SK-N-SH (cell line): Measurements from ENCODE around the gene BUB3. TPM values are rescaled to one million over a fixed set of nuclear protein-coding genes. Genes with fewer than 3 reads are reported as not detected.

Source experiments
- CTCF ChIA-PET: fragments of 300-600, 350-600 bp; formaldehyde crosslinking; extraction: SDS; loops from one replicate; lab custom pipeline; 2021; lab: Yijun Ruan, JAX
- POLR2A ChIA-PET: fragments of 350-600 bp; sonication (Branson Sonifier 250); formaldehyde crosslinking; extraction: SDS; loops from one replicate; lab custom pipeline; 2020; ENCODE audit warnings: antibody characterized with exemption, inconsistent platforms; lab: Yijun Ruan, JAX
- DNase-seq: peaks from one replicate; pipeline ENCODE4 v3.0.0; 2012
- H2AFZ ChIP-seq: fragments of 200-600 bp; sonication (generic); 2 replicates; pipeline ENCODE4 v1.8.1; 2016; ENCODE audit warnings: antibody characterized with exemption, mild to moderate bottlenecking, low read depth
- H3F3A ChIP-seq: fragments of 200-600 bp; sonication (generic); replicated peaks from 2 replicates; pipeline ENCODE3; 2016; ENCODE audit warnings: antibody characterized with exemption, mild to moderate bottlenecking; ENCODE audit not compliant: insufficient read depth
- H3K27ac ChIP-seq, 2 experiments: fragments of 200-500 bp in 1 of 2; fragments of 200-600 bp in 1 of 2; sonication (Bioruptor generic) in 1 of 2; sonication (generic), shearing (Covaris generic) in 1 of 2; 2 replicates each; pipeline versions ENCODE4 v1.5.1 to v1.6.1; 2014 to 2016; ENCODE audit warnings: low read depth in 2 of 2, inconsistent platforms in 1 of 2, low read length in 1 of 2, mild to moderate bottlenecking in 1 of 2, mixed read lengths in 1 of 2
- H3K27me3 ChIP-seq: fragments of 200-600 bp; sonication (generic), shearing (Covaris generic); 2 replicates; pipeline ENCODE4 v1.6.1; 2016; ENCODE audit warnings: mixed run types; ENCODE audit not compliant: insufficient read depth
- H3K36me3 ChIP-seq, 2 experiments: fragments of 200-500 bp in 1 of 2; fragments of 200-600 bp in 1 of 2; sonication (Bioruptor generic) in 1 of 2; sonication (generic) in 1 of 2; replicated peaks in 1 of 2; 2 replicates each; pipeline versions ENCODE3 to v1.5.1; 2014 to 2016; ENCODE audit warnings: low read length in 1 of 2, mild to moderate bottlenecking in 1 of 2; ENCODE audit not compliant: insufficient read depth in 2 of 2, control insufficient read depth in 1 of 2
- H3K4me1 ChIP-seq, 2 experiments: fragments of 200-500 bp in 1 of 2; fragments of 200-600 bp in 1 of 2; sonication (Bioruptor generic) in 1 of 2; sonication (generic), shearing (Covaris generic) in 1 of 2; 2 replicates each; pipeline versions ENCODE4 v1.5.1 to v1.6.1; 2014 to 2016; ENCODE audit warnings: low read depth in 1 of 2, low read length in 1 of 2, mixed run types in 1 of 2; ENCODE audit not compliant: insufficient read depth in 2 of 2, control insufficient read depth in 1 of 2
- H3K4me2 ChIP-seq: fragments of 200-600 bp; sonication (generic), shearing (Covaris generic); 2 replicates; pipeline ENCODE4 v1.6.1; 2017; ENCODE audit warnings: mixed run types
- H3K4me3 ChIP-seq, 2 experiments: fragments of 200-500 bp in 1 of 2; fragments of 200-600 bp in 1 of 2; sonication (Bioruptor generic) in 1 of 2; sonication (generic), shearing (Covaris generic) in 1 of 2; 2 replicates each; pipeline versions ENCODE4 v1.5.1 to v1.8.1; 2014 to 2016; ENCODE audit warnings: low read depth in 2 of 2, inconsistent platforms in 1 of 2, low read length in 1 of 2, mild to moderate bottlenecking in 1 of 2, mixed read lengths in 1 of 2, moderate library complexity in 1 of 2
- H3K79me2 ChIP-seq: fragments of 200-600 bp; sonication (generic); 2 replicates; pipeline ENCODE4 v1.8.1; 2017; ENCODE audit warnings: mild to moderate bottlenecking; ENCODE audit not compliant: insufficient read depth
- H3K9ac ChIP-seq: fragments of 200-600 bp; sonication (generic); 2 replicates; pipeline ENCODE4 v1.6.1; 2017; ENCODE audit warnings: mixed run types
- H3K9me2 ChIP-seq: fragments of 200-600 bp; sonication (generic); 2 replicates; pipeline ENCODE4 v1.6.1; 2017; ENCODE audit warnings: mixed run types
- H3K9me3 ChIP-seq: fragments of 200-600 bp; sonication (generic); 2 replicates; pipeline ENCODE4 v1.6.1; 2017; ENCODE audit warnings: mixed run types, mild to moderate bottlenecking, moderate library complexity
- H4K20me1 ChIP-seq: fragments of 200-600 bp; sonication (generic); 2 replicates; pipeline ENCODE4 v1.6.1; 2017; ENCODE audit warnings: mild to moderate bottlenecking, mixed run types; ENCODE audit not compliant: insufficient read depth
- CHD2 ChIP-seq: fragments of 150-350 bp; IDR thresholded peaks from 2 replicates; pipeline ENCODE4 v1.6.1; 2018; ENCODE audit warnings: low read length; ENCODE audit not compliant: partially characterized antibody
- FOXJ3 ChIP-seq: sonication (generic); formaldehyde crosslinking; IDR thresholded peaks from 2 replicates; pipeline ENCODE4 v1.5.1; 2020; ENCODE audit warnings: mild to moderate bottlenecking, missing genetic modification reagents
- GATA2 ChIP-seq: sonication (generic); formaldehyde crosslinking; IDR thresholded peaks from 2 replicates; pipeline ENCODE4 v1.5.0; 2020; ENCODE audit warnings: mild to moderate bottlenecking, missing genetic modification reagents
- NFIC ChIP-seq: IDR thresholded peaks from 2 replicates; pipeline ENCODE4 v1.4.0; 2012; ENCODE audit warnings: borderline replicate concordance
- NRF1 ChIP-seq: IDR thresholded peaks from 2 replicates; pipeline ENCODE4 v1.6.1; 2012; ENCODE audit warnings: low read depth, mild to moderate bottlenecking, low read length
- RCOR1 ChIP-seq: fragments of 150-350 bp; IDR thresholded peaks from 2 replicates; pipeline ENCODE4 v1.6.1; 2017; ENCODE audit warnings: antibody characterized with exemption, low read length
- SIN3A ChIP-seq: IDR thresholded peaks from 2 replicates; pipeline ENCODE4 v1.6.1; 2012; ENCODE audit warnings: low read depth, mild to moderate bottlenecking, low read length, moderate library complexity, borderline replicate concordance
- TAF1 ChIP-seq: IDR thresholded peaks from 2 replicates; pipeline ENCODE4 v1.6.1; 2012; ENCODE audit warnings: low read depth, mild to moderate bottlenecking, low read length, moderate library complexity, borderline replicate concordance
- WGBS: methylation state at CpG from one replicate; pipeline ENCODE4 v1.1.6; 2017; ENCODE audit warnings: low lambda C conversion rate; 5-methylcytosine and 5-hydroxymethylcytosine counted together
- polyA plus RNA-seq, 3 experiments: library from polyadenylated mRNA; depleted of rRNA; stranded (reverse); fragments of >200 nt; gene quantifications; 2 replicates each; pipeline ENCODE4 v1.2.3, GENCODE V29; 2012
- TF ChIP-seq, protein P1 (sequence below): IDR thresholded peaks from 2 replicates; pipeline ENCODE4 v1.6.1; 2012; ENCODE audit warnings: mild to moderate bottlenecking, low read depth, low read length, moderate library complexity
- TF ChIP-seq, protein P2 (sequence below): IDR thresholded peaks from 2 replicates; pipeline ENCODE4 v1.4.0; 2012; ENCODE audit warnings: low read depth
- TF ChIP-seq, protein P3 (sequence below): fragments of 150-350 bp; IDR thresholded peaks from 2 replicates; pipeline ENCODE4 v1.6.1; 2016; ENCODE audit warnings: mild to moderate bottlenecking, low read depth, low read length
- TF ChIP-seq, protein P4 (sequence below): IDR thresholded peaks from 2 replicates; pipeline ENCODE4 v1.4.0; 2012; ENCODE audit warnings: low read depth, borderline replicate concordance

The BUB3 gene
- polyA plus RNA-seq, 1 of the 3 experiments (the other 2 are of a cell fraction) = 202 TPM

DNA sequence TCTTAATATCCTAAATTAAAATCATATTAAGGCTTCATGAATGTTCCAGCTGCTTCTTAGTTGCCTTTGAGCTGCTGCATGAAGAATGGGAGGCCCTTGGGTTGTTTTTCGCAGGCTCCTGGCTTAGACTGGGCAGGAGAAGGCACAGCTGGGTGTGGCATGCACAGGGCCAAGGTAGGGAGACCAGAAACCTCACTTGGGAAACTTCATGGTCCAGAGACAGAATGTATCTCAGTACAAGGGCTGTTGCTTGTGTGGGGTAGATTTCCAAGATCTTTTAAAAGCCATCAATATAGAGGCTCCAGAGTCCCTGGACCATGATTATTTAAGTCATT is 49.9 kb downstream of the BUB3 start (continued):
- no peak for TF ChIP-seq FOXJ3 (CRISPR knock-in tag)
- TF ChIP-seq, protein P1, sequence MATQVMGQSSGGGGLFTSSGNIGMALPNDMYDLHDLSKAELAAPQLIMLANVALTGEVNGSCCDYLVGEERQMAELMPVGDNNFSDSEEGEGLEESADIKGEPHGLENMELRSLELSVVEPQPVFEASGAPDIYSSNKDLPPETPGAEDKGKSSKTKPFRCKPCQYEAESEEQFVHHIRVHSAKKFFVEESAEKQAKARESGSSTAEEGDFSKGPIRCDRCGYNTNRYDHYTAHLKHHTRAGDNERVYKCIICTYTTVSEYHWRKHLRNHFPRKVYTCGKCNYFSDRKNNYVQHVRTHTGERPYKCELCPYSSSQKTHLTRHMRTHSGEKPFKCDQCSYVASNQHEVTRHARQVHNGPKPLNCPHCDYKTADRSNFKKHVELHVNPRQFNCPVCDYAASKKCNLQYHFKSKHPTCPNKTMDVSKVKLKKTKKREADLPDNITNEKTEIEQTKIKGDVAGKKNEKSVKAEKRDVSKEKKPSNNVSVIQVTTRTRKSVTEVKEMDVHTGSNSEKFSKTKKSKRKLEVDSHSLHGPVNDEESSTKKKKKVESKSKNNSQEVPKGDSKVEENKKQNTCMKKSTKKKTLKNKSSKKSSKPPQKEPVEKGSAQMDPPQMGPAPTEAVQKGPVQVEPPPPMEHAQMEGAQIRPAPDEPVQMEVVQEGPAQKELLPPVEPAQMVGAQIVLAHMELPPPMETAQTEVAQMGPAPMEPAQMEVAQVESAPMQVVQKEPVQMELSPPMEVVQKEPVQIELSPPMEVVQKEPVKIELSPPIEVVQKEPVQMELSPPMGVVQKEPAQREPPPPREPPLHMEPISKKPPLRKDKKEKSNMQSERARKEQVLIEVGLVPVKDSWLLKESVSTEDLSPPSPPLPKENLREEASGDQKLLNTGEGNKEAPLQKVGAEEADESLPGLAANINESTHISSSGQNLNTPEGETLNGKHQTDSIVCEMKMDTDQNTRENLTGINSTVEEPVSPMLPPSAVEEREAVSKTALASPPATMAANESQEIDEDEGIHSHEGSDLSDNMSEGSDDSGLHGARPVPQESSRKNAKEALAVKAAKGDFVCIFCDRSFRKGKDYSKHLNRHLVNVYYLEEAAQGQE = no peak
- no peak for TF ChIP-seq SIN3A
- TF ChIP-seq CHD2 = no peak
- TF ChIP-seq, protein P2, sequence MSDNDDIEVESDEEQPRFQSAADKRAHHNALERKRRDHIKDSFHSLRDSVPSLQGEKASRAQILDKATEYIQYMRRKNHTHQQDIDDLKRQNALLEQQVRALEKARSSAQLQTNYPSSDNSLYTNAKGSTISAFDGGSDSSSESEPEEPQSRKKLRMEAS = no peak

GRCh38 chr10:123205041-123205440 is 50.8 kb downstream of the BUB3 start:
- no peak overlapping the region for H3K4me2 ChIP-seq
- H3K27ac ChIP-seq = no peak overlapping the region
- no peaks in the 10 kb centered on the region for H3K27me3 ChIP-seq
- H3K4me3 ChIP-seq = no peak overlapping the region
- CTCF ChIA-PET = no interaction called here
- no peaks in the 10 kb centered on the region for H3K79me2 ChIP-seq
- H3K9me3 ChIP-seq = no peaks in the 10 kb centered on the region
- H4K20me1 ChIP-seq = no peaks in the 10 kb centered on the region
- POLR2A ChIA-PET = no interaction called here
- no peaks in the 10 kb centered on the region; a peak in 1 of 4 replicates for H3K4me1 ChIP-seq
- H3K9ac ChIP-seq = no peak overlapping the region
- TF ChIP-seq, protein P3, sequence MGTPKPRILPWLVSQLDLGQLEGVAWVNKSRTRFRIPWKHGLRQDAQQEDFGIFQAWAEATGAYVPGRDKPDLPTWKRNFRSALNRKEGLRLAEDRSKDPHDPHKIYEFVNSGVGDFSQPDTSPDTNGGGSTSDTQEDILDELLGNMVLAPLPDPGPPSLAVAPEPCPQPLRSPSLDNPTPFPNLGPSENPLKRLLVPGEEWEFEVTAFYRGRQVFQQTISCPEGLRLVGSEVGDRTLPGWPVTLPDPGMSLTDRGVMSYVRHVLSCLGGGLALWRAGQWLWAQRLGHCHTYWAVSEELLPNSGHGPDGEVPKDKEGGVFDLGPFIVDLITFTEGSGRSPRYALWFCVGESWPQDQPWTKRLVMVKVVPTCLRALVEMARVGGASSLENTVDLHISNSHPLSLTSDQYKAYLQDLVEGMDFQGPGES = no peak
- TF ChIP-seq NRF1 (no peak), GATA2 (CRISPR knock-in tag) (no peak), RCOR1 (no peak), FOXJ3 (CRISPR knock-in tag) (no peak), TAF1 (no peak), NFIC (no peak)
- TF ChIP-seq, protein P1 = no peak
- TF ChIP-seq, protein P2 = no peak
- TF ChIP-seq, protein P4, sequence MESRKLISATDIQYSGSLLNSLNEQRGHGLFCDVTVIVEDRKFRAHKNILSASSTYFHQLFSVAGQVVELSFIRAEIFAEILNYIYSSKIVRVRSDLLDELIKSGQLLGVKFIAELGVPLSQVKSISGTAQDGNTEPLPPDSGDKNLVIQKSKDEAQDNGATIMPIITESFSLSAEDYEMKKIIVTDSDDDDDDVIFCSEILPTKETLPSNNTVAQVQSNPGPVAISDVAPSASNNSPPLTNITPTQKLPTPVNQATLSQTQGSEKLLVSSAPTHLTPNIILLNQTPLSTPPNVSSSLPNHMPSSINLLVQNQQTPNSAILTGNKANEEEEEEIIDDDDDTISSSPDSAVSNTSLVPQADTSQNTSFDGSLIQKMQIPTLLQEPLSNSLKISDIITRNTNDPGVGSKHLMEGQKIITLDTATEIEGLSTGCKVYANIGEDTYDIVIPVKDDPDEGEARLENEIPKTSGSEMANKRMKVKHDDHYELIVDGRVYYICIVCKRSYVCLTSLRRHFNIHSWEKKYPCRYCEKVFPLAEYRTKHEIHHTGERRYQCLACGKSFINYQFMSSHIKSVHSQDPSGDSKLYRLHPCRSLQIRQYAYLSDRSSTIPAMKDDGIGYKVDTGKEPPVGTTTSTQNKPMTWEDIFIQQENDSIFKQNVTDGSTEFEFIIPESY = no peak
- 82% methylated on average over 3 of the region's 3 CpGs for whole genome bisulfite sequencing
- H3K9me2 ChIP-seq = no peaks in the 10 kb centered on the region
- H2AFZ ChIP-seq = no peak overlapping the region
- H3F3A ChIP-seq = no peaks in the 10 kb centered on the region
- H3K36me3 ChIP-seq = no peaks in the 10 kb centered on the region
- no peak for DNase-seq
